Astrocyte of the spinal cord (primary cell): ENCODE data around the gene VPS26B.
"Not testable (repeated sequence)": the region's sequence is repeated elsewhere in the genome, so short reads cannot be mapped to it uniquely, and the experiment has no call there.

ENCODE experiments used
- DNase-seq: peaks from one replicate; pipeline ENCODE4 v3.0.0; 2011; ENCODE audit warnings: low read depth, low spot score
- H3K4me3 ChIP-seq: 2 replicates; pipeline ENCODE4 v1.5.1; 2011; ENCODE audit warnings: low read depth, mild to moderate bottlenecking, low read length, moderate library complexity
- CTCF ChIP-seq: IDR thresholded peaks from 2 replicates; pipeline ENCODE4 v1.5.1; 2012; ENCODE audit warnings: low read depth, mild to moderate bottlenecking, low read length, inconsistent platforms
- in situ Hi-C: cut with HindIII; loops from 2 replicates; pipeline ENCODE4 v1.10.0; 2017; ENCODE audit warnings: low sequenced_read_pairs

The VPS26B gene

DNA sequence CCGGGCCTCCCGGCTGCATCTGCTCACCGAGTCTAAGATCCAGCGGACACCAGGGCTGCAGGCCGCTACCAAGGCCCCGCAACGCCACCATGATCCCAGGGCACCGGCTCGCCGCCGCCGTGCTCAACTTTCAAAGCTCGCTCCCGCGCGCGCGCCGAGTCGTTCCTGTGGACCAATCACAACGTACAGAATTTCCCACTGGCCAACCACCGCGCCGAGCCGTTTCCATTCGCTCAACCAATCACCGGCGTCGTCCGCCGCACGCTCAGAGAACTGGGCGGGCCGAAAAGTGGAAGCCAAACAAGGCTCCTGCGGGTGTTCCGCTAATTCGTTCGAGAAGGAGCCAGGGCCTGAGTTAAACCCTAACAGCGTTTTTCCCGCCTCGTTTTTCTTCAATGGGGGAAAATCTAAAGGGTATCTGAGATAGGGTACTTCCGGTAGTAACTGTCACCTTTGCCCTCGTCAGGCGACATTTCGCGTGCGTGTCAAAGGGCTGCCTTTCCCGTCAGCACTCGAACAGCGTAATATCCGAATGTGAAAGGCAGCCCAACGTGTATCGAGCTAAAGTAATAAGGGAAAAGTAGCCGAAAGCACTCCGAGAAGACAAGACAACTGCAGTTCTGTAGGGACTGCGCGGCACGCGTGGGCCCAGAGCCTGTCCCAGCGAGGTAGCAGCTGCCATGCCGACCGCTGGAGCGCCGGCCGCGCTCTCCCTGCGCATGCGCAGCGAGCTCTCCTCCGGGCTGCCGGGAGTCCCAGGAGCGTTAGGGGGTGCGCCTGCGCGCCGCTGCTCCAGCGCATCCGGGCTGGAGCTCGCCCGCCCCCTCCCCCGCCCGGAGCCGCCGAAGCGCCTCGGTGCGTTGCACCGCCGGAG lies at the start of gene VPS26B, which contains the start of gene NCAPD3:
Gene VPS26B, plus strand, starts transcription at position 836 of the 874 bp plus-strand sequence. CDS start 452 bp downstream, outside the sequence.
Gene NCAPD3, minus strand, starts transcription at position 132 of the 874 bp plus-strand sequence. Its CDS starts 41 bp downstream, at position 91.
- peak; percentile 97 for DNase-seq
- H3K4me3 ChIP-seq, result peak within 1 kb of the TSS; percentile 84
- TF ChIP-seq CTCF, result no peak
- in situ Hi-C loops, result no loop called here

DNA sequence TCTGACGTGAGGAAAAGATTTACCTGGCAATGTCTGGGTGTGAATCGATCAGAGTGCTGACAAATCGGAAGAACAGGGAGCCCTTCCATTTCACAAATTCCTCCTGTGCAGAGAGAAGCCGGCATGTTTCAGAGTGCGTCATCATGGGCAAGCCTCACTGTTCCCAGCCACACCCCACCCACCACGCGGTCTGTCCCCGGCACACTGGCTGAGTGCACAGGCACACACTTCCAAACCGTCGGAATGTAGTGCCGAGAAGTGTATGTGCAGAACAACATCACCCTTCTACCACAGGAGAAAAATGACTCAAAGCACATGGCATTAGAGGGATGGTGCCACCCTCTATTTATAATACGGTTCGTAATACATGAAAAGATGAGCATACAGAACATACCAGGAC lies 48.2 kb upstream of the VPS26B start:
- TF ChIP-seq CTCF, result no peak
- DNase-seq, result no peak
- in situ Hi-C loops, result no loop called here
- H3K4me3 ChIP-seq, result no peak overlapping the region

- in situ Hi-C loops, result no loop called here
- DNase-seq, result no peak
- no peak overlapping the region for H3K4me3 ChIP-seq
- TF ChIP-seq CTCF, result no peak
Measured at GRCh38 chr11:134178032-134178674, 46.3 kb upstream of the VPS26B start.

- in situ Hi-C loops, result no loop called here
Measured at GRCh38 chr11:134181707-134182106, 42.8 kb upstream of the VPS26B start.

DNA sequence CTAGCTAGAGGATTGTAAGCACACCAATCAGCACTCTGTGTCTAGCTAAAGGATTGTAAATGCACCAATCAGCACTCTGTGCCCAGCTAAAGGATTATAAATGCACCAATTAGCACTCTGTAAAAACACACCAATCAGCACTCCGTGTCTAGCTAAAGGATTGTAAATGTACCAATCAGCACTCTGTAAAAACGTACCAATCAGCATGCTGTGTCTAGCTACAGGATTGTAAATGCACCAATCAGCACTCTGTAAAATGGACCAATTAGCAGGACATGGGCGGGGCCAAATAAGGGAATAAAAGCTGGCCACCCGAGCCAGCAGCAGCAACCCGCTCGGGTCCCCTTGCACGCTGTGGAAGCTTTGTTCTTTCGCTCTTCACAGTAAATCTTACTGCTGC lies 36.4 kb upstream of the VPS26B start:
- H3K4me3 ChIP-seq, DNase-seq, in situ Hi-C loops: not testable (repeated sequence)

More at GRCh38 chr11:134181707-134182106, 42.8 kb upstream of the VPS26B start:
- no peak overlapping the region for H3K4me3 ChIP-seq
- DNase-seq, result no peak
- no peak for TF ChIP-seq CTCF

GRCh38 chr11:134196756-134197155 lies 27.7 kb upstream of the VPS26B start:
- no peak overlapping the region for H3K4me3 ChIP-seq
- DNase-seq, result no peak
- no peak for TF ChIP-seq CTCF
- in situ Hi-C loops, result no loop called here

GRCh38 chr11:134199531-134199930 lies 24.9 kb upstream of the VPS26B start:
- no peak for TF ChIP-seq CTCF
- no peak overlapping the region for H3K4me3 ChIP-seq
- DNase-seq, result no peak
- in situ Hi-C loops, result no loop called here
